HepG2 (cell line): ENCODE data around the gene SPHK1. TPM values are rescaled to one million over a fixed set of nuclear protein-coding genes. Genes with fewer than 3 reads are reported as not detected.
A peak's percentile ranks its signal among the peaks of the same experiment; 100 is the strongest.

Experiments used
- HMG20B ChIP-seq: conservative IDR thresholded peaks from 2 replicates; pipeline ENCODE4 v1.6.1; 2016; ENCODE audit warnings: missing genetic modification reagents, missing compliant biosample characterization
- HNF4A ChIP-seq: sonication (generic); formaldehyde crosslinking; IDR thresholded peaks from 2 replicates; pipeline ENCODE4 v1.4.0; 2020; ENCODE audit warnings: missing genetic modification reagents
- HOXD1 ChIP-seq: sonication (generic); formaldehyde crosslinking; IDR thresholded peaks from 2 replicates; pipeline ENCODE4 v1.5.0; 2020; ENCODE audit warnings: missing genetic modification reagents
- KLF16 ChIP-seq, 2 experiments: sonication (generic) in 1 of 2; formaldehyde crosslinking in 1 of 2; IDR thresholded peaks; 2 replicates each; pipeline versions ENCODE4 v1.6.1 to v1.8.0; 2016 to 2023; ENCODE audit warnings: missing genetic modification reagents in 2 of 2, missing compliant biosample characterization in 1 of 2
- KMT2A ChIP-seq: sonication (generic); formaldehyde crosslinking; IDR thresholded peaks from 2 replicates; pipeline ENCODE4 v1.4.0; 2020; ENCODE audit warnings: missing genetic modification reagents
- NR2F2 ChIP-seq: IDR thresholded peaks from 2 replicates; pipeline ENCODE4 v1.6.1; 2012; ENCODE audit warnings: low read depth, inconsistent platforms, borderline replicate concordance
- SAP130 ChIP-seq: IDR thresholded peaks from 2 replicates; pipeline ENCODE4 v1.6.1; 2016; ENCODE audit warnings: low read depth
- SIX4 ChIP-seq: sonication (generic); formaldehyde crosslinking; IDR thresholded peaks from 2 replicates; pipeline ENCODE4 v1.4.0; 2020; ENCODE audit warnings: missing genetic modification reagents
- ZBTB38 ChIP-seq: sonication (generic); formaldehyde crosslinking; IDR thresholded peaks from 2 replicates; pipeline ENCODE4 v1.5.1; 2020; ENCODE audit warnings: mild to moderate bottlenecking, missing genetic modification reagents
- ZBTB42 ChIP-seq: sonication (generic); formaldehyde crosslinking; IDR thresholded peaks from 2 replicates; pipeline ENCODE4 v1.5.0; 2020; ENCODE audit warnings: mild to moderate bottlenecking, missing genetic modification reagents
- ZMYM3 ChIP-seq: sonication (generic); formaldehyde crosslinking; IDR thresholded peaks from 2 replicates; pipeline ENCODE4 v1.5.1; 2020; ENCODE audit warnings: mild to moderate bottlenecking, missing genetic modification reagents
- ZNF569 ChIP-seq: sonication (generic); formaldehyde crosslinking; IDR thresholded peaks from 2 replicates; pipeline ENCODE4 v1.5.0; 2020; ENCODE audit warnings: mild to moderate bottlenecking, missing genetic modification reagents, moderate library complexity, borderline replicate concordance
- ZNF570 ChIP-seq: sonication (generic); formaldehyde crosslinking; IDR thresholded peaks from 2 replicates; pipeline ENCODE4 v1.4.0; 2020; ENCODE audit warnings: mild to moderate bottlenecking, missing genetic modification reagents, borderline replicate concordance
- ZNF607 ChIP-seq: sonication (generic); formaldehyde crosslinking; IDR thresholded peaks from 2 replicates; pipeline ENCODE4 v1.5.1; 2020; ENCODE audit warnings: missing genetic modification reagents, mild to moderate bottlenecking, borderline replicate concordance
- polyA plus RNA-seq, 8 experiments: library from polyadenylated mRNA; depleted of rRNA in 3 of 8; stranded (reverse) in 7 of 8; unstranded in 1 of 8; fragments of >200 nt; fragmentation: Illumina TruSeq in 4 of 8; extraction: Trizol in 4 of 8; gene quantifications; 2 replicates each; pipeline versions ENCODE4 v1.2.1 to v1.2.3, GENCODE V29; 2011 to 2016; ENCODE audit warnings: low read depth in 4 of 8, missing spikeins in 1 of 8, mixed read lengths in 1 of 8; ENCODE audit not compliant: insufficient read depth in 1 of 8
- total RNA-seq, 5 experiments: library from RNA; depleted of rRNA; stranded (reverse); fragments of >200 nt; fragmentation: Illumina TruSeq; extraction: Trizol; gene quantifications; 2 replicates each; pipeline ENCODE4 v1.2.3, GENCODE V29; 2016; ENCODE audit warnings: low read depth in 1 of 5
- TF ChIP-seq, protein P1 (sequence below): sonication (generic); formaldehyde crosslinking; IDR thresholded peaks from 2 replicates; pipeline ENCODE4 v1.5.0; 2020; ENCODE audit warnings: mild to moderate bottlenecking, missing genetic modification reagents
- TF ChIP-seq, protein P2 (sequence below): sonication (generic); formaldehyde crosslinking; IDR thresholded peaks from 2 replicates; pipeline ENCODE4 v1.5.0; 2020; ENCODE audit warnings: missing genetic modification reagents
- TF ChIP-seq, protein P3 (sequence below): sonication (generic); formaldehyde crosslinking; IDR thresholded peaks from 2 replicates; pipeline ENCODE4; 2020; ENCODE audit warnings: missing genetic modification reagents, mild to moderate bottlenecking, borderline replicate concordance
- TF ChIP-seq, protein P4 (sequence below): sonication (generic); formaldehyde crosslinking; IDR thresholded peaks from 2 replicates; pipeline ENCODE4 v1.5.0; 2020; ENCODE audit warnings: mild to moderate bottlenecking, missing genetic modification reagents

The SPHK1 gene
- total and polyA plus RNA-seq, 2 of the 13 experiments (the other 11 are each of a cell fraction or from before 2014, with no cell fraction given) = 129 to 160 TPM

DNA sequence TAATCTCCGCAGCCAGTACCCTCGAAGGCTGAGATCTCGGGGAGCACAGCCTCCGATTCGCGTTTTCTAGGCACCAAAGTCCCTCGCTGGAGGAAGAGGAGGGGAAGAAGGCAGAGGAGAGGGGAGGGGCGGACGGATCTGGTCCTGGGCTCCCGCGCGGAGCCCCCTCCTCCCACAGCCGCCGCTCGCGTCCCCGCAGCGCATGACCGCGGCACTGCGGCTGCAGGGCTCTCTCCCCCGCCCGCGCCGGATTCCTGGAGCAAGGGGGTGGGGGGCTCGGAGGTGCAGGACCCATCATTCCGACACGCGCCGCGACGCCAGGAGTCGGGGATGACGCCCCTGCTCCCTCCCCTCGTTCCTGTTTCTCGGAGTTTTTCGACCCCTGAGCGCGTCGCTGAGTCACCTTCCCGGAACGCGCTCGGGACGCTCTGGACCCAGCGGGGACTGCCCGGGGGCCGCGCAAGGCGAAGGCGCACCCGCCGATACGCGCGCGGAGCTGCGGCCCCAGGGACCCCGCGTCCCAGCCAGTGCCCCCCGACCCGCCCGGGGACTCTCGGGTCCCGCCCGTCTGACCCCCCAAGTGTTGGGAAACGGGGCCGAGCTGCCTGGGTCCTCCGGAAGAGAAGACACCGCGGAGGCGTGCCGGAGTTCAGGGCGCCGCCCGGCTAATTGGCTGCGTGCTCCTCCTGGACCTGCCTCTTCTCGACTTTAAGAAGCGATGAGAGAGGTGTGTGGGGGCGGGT lies 1.4 kb upstream of the SPHK1 start (continued):
- TF ChIP-seq, protein P1, sequence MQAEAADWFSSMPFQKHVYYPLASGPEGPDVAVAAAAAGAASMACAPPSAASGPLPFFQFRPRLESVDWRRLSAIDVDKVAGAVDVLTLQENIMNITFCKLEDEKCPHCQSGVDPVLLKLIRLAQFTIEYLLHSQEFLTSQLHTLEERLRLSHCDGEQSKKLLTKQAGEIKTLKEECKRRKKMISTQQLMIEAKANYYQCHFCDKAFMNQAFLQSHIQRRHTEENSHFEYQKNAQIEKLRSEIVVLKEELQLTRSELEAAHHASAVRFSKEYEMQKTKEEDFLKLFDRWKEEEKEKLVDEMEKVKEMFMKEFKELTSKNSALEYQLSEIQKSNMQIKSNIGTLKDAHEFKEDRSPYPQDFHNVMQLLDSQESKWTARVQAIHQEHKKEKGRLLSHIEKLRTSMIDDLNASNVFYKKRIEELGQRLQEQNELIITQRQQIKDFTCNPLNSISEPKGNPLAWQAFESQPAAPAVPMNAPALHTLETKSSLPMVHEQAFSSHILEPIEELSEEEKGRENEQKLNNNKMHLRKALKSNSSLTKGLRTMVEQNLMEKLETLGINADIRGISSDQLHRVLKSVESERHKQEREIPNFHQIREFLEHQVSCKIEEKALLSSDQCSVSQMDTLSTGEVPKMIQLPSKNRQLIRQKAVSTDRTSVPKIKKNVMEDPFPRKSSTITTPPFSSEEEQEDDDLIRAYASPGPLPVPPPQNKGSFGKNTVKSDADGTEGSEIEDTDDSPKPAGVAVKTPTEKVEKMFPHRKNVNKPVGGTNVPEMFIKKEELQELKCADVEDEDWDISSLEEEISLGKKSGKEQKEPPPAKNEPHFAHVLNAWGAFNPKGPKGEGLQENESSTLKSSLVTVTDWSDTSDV (CRISPR knock-in tag) = 0 out of 2 replicates have a peak, but pooled peaks have one; percentile 21
- TF ChIP-seq NR2F2 (no peak; the same call in 1 of the 2 replicates), KMT2A (0 out of 2 replicates have a peak, but pooled peaks have one; percentile 56), ZBTB38 (CRISPR knock-in tag) (peak; percentile 93), SIX4 (CRISPR knock-in tag) (peak; percentile 20; the same call in 1 of the 2 replicates), SAP130 (CRISPR knock-in tag) (peak; percentile 71), ZMYM3 (no peak), ZNF607 (peak; percentile 85; the same call in 1 of the 2 replicates), HMG20B (CRISPR knock-in tag) (peak; percentile 50; the same call in 1 of the 2 replicates), KLF16 (CRISPR knock-in tag; IDR thresholded peaks at IDR 0.05) (peak in 1 of 2 experiments; percentile 62; a peak in 2 of 4 replicates), ZNF569 (CRISPR knock-in tag) (no peak), ZNF570 (CRISPR knock-in tag) (no peak), HOXD1 (CRISPR knock-in tag) (peak; percentile 53; the same call in 1 of the 2 replicates), HNF4A (peak; percentile 32), ZBTB42 (0 out of 2 replicates have a peak, but pooled peaks have one; percentile 8)
- TF ChIP-seq, protein P2, sequence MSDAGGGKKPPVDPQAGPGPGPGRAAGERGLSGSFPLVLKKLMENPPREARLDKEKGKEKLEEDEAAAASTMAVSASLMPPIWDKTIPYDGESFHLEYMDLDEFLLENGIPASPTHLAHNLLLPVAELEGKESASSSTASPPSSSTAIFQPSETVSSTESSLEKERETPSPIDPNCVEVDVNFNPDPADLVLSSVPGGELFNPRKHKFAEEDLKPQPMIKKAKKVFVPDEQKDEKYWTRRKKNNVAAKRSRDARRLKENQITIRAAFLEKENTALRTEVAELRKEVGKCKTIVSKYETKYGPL = no peak; the same call in 1 of the 2 replicates
- TF ChIP-seq, protein P3, sequence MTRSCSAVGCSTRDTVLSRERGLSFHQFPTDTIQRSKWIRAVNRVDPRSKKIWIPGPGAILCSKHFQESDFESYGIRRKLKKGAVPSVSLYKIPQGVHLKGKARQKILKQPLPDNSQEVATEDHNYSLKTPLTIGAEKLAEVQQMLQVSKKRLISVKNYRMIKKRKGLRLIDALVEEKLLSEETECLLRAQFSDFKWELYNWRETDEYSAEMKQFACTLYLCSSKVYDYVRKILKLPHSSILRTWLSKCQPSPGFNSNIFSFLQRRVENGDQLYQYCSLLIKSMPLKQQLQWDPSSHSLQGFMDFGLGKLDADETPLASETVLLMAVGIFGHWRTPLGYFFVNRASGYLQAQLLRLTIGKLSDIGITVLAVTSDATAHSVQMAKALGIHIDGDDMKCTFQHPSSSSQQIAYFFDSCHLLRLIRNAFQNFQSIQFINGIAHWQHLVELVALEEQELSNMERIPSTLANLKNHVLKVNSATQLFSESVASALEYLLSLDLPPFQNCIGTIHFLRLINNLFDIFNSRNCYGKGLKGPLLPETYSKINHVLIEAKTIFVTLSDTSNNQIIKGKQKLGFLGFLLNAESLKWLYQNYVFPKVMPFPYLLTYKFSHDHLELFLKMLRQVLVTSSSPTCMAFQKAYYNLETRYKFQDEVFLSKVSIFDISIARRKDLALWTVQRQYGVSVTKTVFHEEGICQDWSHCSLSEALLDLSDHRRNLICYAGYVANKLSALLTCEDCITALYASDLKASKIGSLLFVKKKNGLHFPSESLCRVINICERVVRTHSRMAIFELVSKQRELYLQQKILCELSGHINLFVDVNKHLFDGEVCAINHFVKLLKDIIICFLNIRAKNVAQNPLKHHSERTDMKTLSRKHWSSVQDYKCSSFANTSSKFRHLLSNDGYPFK = no peak
- TF ChIP-seq, protein P4, sequence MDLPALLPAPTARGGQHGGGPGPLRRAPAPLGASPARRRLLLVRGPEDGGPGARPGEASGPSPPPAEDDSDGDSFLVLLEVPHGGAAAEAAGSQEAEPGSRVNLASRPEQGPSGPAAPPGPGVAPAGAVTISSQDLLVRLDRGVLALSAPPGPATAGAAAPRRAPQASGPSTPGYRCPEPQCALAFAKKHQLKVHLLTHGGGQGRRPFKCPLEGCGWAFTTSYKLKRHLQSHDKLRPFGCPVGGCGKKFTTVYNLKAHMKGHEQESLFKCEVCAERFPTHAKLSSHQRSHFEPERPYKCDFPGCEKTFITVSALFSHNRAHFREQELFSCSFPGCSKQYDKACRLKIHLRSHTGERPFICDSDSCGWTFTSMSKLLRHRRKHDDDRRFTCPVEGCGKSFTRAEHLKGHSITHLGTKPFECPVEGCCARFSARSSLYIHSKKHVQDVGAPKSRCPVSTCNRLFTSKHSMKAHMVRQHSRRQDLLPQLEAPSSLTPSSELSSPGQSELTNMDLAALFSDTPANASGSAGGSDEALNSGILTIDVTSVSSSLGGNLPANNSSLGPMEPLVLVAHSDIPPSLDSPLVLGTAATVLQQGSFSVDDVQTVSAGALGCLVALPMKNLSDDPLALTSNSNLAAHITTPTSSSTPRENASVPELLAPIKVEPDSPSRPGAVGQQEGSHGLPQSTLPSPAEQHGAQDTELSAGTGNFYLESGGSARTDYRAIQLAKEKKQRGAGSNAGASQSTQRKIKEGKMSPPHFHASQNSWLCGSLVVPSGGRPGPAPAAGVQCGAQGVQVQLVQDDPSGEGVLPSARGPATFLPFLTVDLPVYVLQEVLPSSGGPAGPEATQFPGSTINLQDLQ (CRISPR knock-in tag) = 0 out of 2 replicates have a peak, but pooled peaks have one; percentile 88
